WTC11 (cell line): Measurements from ENCODE around the gene SHOC2. TPM values are rescaled to one million over a fixed set of nuclear protein-coding genes. Genes with fewer than 3 reads are reported as not detected.
A peak's percentile ranks its signal among the peaks of the same experiment; 100 is the strongest.

Source experiments
- ATAC-seq: fragments of 200-7000 bp; cut with Tn5 transposase; 2 replicates; pipeline ENCODE4 v1.10.0; 2021; ENCODE audit warnings: mild to moderate bottlenecking, moderate library complexity
- CTCF ChIA-PET: fragments of 300-600 bp; sonication (Branson Sonifier 250); formaldehyde crosslinking; loops from one replicate; lab custom pipeline; 2021; ENCODE audit warnings: antibody characterized with exemption; lab: Charles Lee
- POLR2A ChIA-PET: fragments of 350-600 bp; sonication (Branson Sonifier 250); formaldehyde crosslinking; loops from one replicate; lab custom pipeline; 2021; ENCODE audit warnings: antibody characterized with exemption; lab: Charles Lee
- DNase-seq: peaks from one replicate; pipeline ENCODE4 v3.0.0; 2021; ENCODE audit warnings: low spot score
- H3K27ac Mint-ChIP-seq: 2 replicates; pipeline ENCODE4 v1.8.0; 2021; ENCODE audit warnings: mixed read lengths
- H3K27me3 Mint-ChIP-seq: 2 replicates; pipeline ENCODE4 v1.8.0; 2021; ENCODE audit warnings: low read depth, mild to moderate bottlenecking, moderate library complexity, mixed read lengths
- H3K36me3 Mint-ChIP-seq: 2 replicates; pipeline ENCODE4 v1.8.0; 2021; ENCODE audit warnings: mixed read lengths
- H3K4me1 Mint-ChIP-seq: 2 replicates; pipeline ENCODE4 v1.8.0; 2022; ENCODE audit warnings: mixed read lengths
- H3K4me3 Mint-ChIP-seq: 2 replicates; pipeline ENCODE4 v1.8.0; 2021; ENCODE audit warnings: mild to moderate bottlenecking, moderate library complexity, mixed read lengths
- H3K9me3 Mint-ChIP-seq: 2 replicates; pipeline ENCODE4 v1.8.0; 2021; ENCODE audit warnings: mixed read lengths
- CREM ChIP-seq: sonication (generic); formaldehyde crosslinking; IDR thresholded peaks from 2 replicates; pipeline ENCODE4 v1.8.1; 2022; ENCODE audit warnings: mild to moderate bottlenecking, missing genetic modification reagents, moderate library complexity
- GABPB1 ChIP-seq: sonication (generic); formaldehyde crosslinking; IDR thresholded peaks from 2 replicates; pipeline ENCODE4 v1.8.1; 2023; ENCODE audit warnings: mild to moderate bottlenecking, missing genetic modification reagents
- KAT7 ChIP-seq: sonication (generic); formaldehyde crosslinking; IDR thresholded peaks from 2 replicates; pipeline ENCODE4 v1.8.1; 2023; ENCODE audit warnings: missing genetic modification reagents, mild to moderate bottlenecking, borderline replicate concordance
- RORB ChIP-seq: fragments of 250-450 bp; sonication (Bioruptor Pico); IDR thresholded peaks from 2 replicates; pipeline ENCODE4 v1.9.0; 2021; ENCODE audit warnings: mild to moderate bottlenecking
- SMAD4 ChIP-seq: sonication (generic); formaldehyde crosslinking; IDR thresholded peaks from 2 replicates; pipeline ENCODE4 v1.8.0; 2022; ENCODE audit warnings: mild to moderate bottlenecking, missing genetic modification reagents
- SOX15 ChIP-seq: fragments of 250-450 bp; sonication (Bioruptor Pico); IDR thresholded peaks from 2 replicates; pipeline ENCODE4 v1.9.0; 2021; ENCODE audit warnings: mild to moderate bottlenecking
- TEAD1 ChIP-seq: sonication (generic); formaldehyde crosslinking; IDR thresholded peaks from 2 replicates; pipeline ENCODE4 v1.8.0; 2022; ENCODE audit warnings: mild to moderate bottlenecking, missing genetic modification reagents
- TEAD4 ChIP-seq: sonication (generic); formaldehyde crosslinking; IDR thresholded peaks from 2 replicates; pipeline ENCODE4 v1.8.0; 2022; ENCODE audit warnings: mild to moderate bottlenecking, missing genetic modification reagents
- ZNF219 ChIP-seq: sonication (generic); formaldehyde crosslinking; IDR thresholded peaks from 2 replicates; pipeline ENCODE4 v1.8.0; 2023; ENCODE audit warnings: missing genetic modification reagents, mild to moderate bottlenecking, borderline replicate concordance
- ZNF232 ChIP-seq: sonication (generic); formaldehyde crosslinking; IDR thresholded peaks from 2 replicates; pipeline ENCODE4 v1.8.0; 2022; ENCODE audit warnings: mild to moderate bottlenecking, missing genetic modification reagents
- total RNA-seq: library from RNA; stranded (reverse); gene quantifications from 3 replicates; pipeline ENCODE4 v1.2.3, GENCODE V29; 2021
- TF ChIP-seq, protein P1 (sequence below): sonication (generic); formaldehyde crosslinking; IDR thresholded peaks from 2 replicates; pipeline ENCODE4 v1.8.1; 2023; ENCODE audit warnings: mild to moderate bottlenecking, missing genetic modification reagents
- TF ChIP-seq, protein P2 (sequence below): sonication (generic); formaldehyde crosslinking; conservative IDR thresholded peaks from 2 replicates; pipeline ENCODE4 v1.8.1; 2023; ENCODE audit warnings: mild to moderate bottlenecking, low read depth, missing genetic modification reagents, moderate library complexity
- TF ChIP-seq, protein P3 (sequence below): sonication (generic); formaldehyde crosslinking; IDR thresholded peaks from 2 replicates; pipeline ENCODE4 v1.8.1; 2022; ENCODE audit warnings: mild to moderate bottlenecking, moderate library complexity, missing genetic modification reagents
- TF ChIP-seq, protein P4 (sequence below): sonication (generic); formaldehyde crosslinking; IDR thresholded peaks from 2 replicates; pipeline ENCODE4 v1.8.0; 2022; ENCODE audit warnings: mild to moderate bottlenecking, missing genetic modification reagents
- TF ChIP-seq, protein P5 (sequence below): sonication (generic); formaldehyde crosslinking; IDR thresholded peaks from 2 replicates; pipeline ENCODE4 v1.8.0; 2023; ENCODE audit warnings: missing genetic modification reagents, mild to moderate bottlenecking, borderline replicate concordance
- TF ChIP-seq, protein P6 (sequence below): fragments of 250-450 bp; sonication (Bioruptor Pico); IDR thresholded peaks from 2 replicates; pipeline ENCODE4 v1.9.0; 2021; ENCODE audit warnings: mild to moderate bottlenecking

The SHOC2 gene
- total RNA-seq, 1 experiment from 2014 or later, result 21.6 TPM

DNA sequence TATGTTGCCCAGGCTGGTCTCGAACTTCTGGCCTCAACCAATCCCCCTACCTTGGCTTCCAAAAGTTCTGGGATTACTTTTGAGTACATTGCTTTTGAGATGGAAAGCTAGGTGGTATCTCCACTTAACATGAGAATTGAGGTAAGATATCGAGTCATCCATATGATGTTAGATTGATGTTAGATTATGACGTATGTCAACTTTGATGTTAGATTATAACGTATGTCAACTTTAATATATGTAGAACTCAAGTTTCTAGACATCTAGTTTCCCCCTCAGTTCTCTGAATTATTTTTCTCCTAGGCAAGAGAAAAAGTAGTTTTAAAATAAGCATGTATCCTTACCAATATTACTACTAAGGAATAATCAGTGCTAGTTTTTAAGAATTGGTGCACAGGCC lies 20.0 kb downstream of the SHOC2 start:
- Mint-ChIP-seq H3K4me1 (peaks cover 18% of the 10 kb centered on the region), H3K27ac (no peak overlapping the region), H3K4me3 (no peak overlapping the region), H3K36me3 (peaks cover 7% of the 10 kb centered on the region; the same call in 1 of the 2 replicates), H3K9me3 (peaks cover 6% of the 10 kb centered on the region), H3K27me3 (no peaks in the 10 kb centered on the region)
- ATAC-seq (no peak), DNase-seq (no peak)
- no peak for TF ChIP-seq RORB
- no peak for TF ChIP-seq KAT7
- TF ChIP-seq TEAD4, result no peak
- TF ChIP-seq, protein P1, sequence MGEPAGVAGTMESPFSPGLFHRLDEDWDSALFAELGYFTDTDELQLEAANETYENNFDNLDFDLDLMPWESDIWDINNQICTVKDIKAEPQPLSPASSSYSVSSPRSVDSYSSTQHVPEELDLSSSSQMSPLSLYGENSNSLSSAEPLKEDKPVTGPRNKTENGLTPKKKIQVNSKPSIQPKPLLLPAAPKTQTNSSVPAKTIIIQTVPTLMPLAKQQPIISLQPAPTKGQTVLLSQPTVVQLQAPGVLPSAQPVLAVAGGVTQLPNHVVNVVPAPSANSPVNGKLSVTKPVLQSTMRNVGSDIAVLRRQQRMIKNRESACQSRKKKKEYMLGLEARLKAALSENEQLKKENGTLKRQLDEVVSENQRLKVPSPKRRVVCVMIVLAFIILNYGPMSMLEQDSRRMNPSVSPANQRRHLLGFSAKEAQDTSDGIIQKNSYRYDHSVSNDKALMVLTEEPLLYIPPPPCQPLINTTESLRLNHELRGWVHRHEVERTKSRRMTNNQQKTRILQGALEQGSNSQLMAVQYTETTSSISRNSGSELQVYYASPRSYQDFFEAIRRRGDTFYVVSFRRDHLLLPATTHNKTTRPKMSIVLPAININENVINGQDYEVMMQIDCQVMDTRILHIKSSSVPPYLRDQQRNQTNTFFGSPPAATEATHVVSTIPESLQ, result no peak
- TF ChIP-seq SMAD4 (CRISPR knock-in tag), result no peak
- TF ChIP-seq TEAD1, result no peak
- TF ChIP-seq, protein P2, sequence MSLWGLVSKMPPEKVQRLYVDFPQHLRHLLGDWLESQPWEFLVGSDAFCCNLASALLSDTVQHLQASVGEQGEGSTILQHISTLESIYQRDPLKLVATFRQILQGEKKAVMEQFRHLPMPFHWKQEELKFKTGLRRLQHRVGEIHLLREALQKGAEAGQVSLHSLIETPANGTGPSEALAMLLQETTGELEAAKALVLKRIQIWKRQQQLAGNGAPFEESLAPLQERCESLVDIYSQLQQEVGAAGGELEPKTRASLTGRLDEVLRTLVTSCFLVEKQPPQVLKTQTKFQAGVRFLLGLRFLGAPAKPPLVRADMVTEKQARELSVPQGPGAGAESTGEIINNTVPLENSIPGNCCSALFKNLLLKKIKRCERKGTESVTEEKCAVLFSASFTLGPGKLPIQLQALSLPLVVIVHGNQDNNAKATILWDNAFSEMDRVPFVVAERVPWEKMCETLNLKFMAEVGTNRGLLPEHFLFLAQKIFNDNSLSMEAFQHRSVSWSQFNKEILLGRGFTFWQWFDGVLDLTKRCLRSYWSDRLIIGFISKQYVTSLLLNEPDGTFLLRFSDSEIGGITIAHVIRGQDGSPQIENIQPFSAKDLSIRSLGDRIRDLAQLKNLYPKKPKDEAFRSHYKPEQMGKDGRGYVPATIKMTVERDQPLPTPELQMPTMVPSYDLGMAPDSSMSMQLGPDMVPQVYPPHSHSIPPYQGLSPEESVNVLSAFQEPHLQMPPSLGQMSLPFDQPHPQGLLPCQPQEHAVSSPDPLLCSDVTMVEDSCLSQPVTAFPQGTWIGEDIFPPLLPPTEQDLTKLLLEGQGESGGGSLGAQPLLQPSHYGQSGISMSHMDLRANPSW, result no peak
- TF ChIP-seq, protein P3, sequence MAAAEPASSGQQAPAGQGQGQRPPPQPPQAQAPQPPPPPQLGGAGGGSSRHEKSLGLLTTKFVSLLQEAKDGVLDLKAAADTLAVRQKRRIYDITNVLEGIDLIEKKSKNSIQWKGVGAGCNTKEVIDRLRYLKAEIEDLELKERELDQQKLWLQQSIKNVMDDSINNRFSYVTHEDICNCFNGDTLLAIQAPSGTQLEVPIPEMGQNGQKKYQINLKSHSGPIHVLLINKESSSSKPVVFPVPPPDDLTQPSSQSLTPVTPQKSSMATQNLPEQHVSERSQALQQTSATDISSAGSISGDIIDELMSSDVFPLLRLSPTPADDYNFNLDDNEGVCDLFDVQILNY, result no peak
- ChIA-PET CTCF (no interaction called here), POLR2A (interaction anchor here (0.5 kb wide), 1 partner anchor 1749 kb away, joined by 4 read pairs; no protein-coding TSS in a partner anchor)

DNA sequence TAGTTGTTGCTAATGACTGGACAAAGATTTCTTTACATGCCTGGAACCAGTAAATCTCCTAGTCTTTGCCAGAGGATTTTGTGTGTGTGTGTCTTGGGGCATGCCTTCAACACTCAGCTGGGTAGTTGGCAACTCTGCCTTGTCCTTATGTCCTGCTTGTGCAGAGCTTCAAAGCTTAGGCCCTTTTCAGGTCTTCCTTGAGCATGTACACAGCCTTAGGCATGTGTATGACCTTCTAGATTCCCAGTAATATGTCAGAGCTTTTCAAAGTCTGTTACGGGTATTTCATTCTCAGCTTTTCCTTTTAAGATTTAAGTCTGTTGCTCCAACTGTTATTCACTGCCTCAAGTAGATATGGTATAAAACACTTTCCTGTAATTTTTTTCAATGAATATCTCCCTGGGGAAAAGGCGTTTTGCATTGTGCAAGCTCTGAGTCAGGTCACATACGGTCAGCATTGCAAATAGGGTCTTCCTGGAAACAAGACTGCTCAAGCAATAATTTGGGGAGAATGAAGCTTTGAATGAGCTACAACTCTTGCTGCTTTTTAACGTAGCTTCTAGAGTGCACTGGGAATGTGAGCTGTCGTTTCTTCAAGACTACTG lies 25.5 kb downstream of the SHOC2 start:
- peaks cover 6% of the 10 kb centered on the region; the same call in 1 of the 2 replicates for H3K9me3 Mint-ChIP-seq
- TF ChIP-seq, protein P4, sequence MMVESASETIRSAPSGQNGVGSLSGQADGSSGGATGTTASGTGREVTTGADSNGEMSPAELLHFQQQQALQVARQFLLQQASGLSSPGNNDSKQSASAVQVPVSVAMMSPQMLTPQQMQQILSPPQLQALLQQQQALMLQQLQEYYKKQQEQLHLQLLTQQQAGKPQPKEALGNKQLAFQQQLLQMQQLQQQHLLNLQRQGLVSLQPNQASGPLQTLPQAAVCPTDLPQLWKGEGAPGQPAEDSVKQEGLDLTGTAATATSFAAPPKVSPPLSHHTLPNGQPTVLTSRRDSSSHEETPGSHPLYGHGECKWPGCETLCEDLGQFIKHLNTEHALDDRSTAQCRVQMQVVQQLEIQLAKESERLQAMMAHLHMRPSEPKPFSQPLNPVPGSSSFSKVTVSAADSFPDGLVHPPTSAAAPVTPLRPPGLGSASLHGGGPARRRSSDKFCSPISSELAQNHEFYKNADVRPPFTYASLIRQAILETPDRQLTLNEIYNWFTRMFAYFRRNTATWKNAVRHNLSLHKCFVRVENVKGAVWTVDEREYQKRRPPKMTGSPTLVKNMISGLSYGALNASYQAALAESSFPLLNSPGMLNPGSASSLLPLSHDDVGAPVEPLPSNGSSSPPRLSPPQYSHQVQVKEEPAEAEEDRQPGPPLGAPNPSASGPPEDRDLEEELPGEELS (CRISPR knock-in tag), result no peak
- TF ChIP-seq CREM (CRISPR knock-in tag), result no peak
- TF ChIP-seq ZNF232, result no peak
- no peak for DNase-seq
- peak overlapping the region; percentile 14; the same call in 1 of the 2 replicates for H3K27ac Mint-ChIP-seq
- H3K4me1 Mint-ChIP-seq, result peaks cover 44% of the 10 kb centered on the region
- H3K36me3 Mint-ChIP-seq, result peaks cover 7% of the 10 kb centered on the region; the same call in 1 of the 2 replicates
- H3K27me3 Mint-ChIP-seq, result no peaks in the 10 kb centered on the region
- POLR2A ChIA-PET, result interaction anchor here (0.5 kb wide), 1 partner anchor 35 kb away, joined by 4 read pairs; no protein-coding TSS in a partner anchor
- CTCF ChIA-PET, result interaction anchor here (0.7 to 1.2 kb wide), 2 partner anchors 12 to 93 kb away, joined by 3 read pairs; no protein-coding TSS in a partner anchor
- no peak overlapping the region for H3K4me3 Mint-ChIP-seq
- no peak for ATAC-seq

DNA sequence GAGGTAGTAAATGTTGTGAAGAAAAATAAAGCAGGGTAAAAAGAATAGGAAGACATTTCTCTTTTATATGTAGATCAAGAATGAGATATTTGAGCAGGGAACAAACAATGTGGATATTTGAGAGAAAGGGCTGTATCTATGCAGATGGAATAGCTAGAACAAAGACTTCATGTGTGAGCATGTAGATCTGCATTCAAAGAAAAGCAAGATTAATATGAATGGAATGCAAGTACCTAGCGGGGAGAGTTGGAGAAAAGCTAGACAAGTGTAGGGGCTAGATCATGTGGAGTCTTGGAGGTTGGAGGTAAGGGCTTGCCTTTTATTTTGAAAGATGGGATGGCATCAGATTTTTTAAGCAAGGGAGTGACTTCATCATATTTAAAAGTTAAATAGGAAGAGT lies 27.1 kb downstream of the SHOC2 start:
- POLR2A ChIA-PET, result no interaction called here
- H3K4me3 Mint-ChIP-seq, result no peak overlapping the region
- H3K27me3 Mint-ChIP-seq, result no peaks in the 10 kb centered on the region
- H3K36me3 Mint-ChIP-seq, result peaks cover 7% of the 10 kb centered on the region; the same call in 1 of the 2 replicates
- peaks cover 6% of the 10 kb centered on the region; the same call in 1 of the 2 replicates for H3K9me3 Mint-ChIP-seq
- peaks cover 44% of the 10 kb centered on the region for H3K4me1 Mint-ChIP-seq
- DNase-seq (no peak), ATAC-seq (no peak)
- CTCF ChIA-PET, result no interaction called here
- TF ChIP-seq, protein P5, sequence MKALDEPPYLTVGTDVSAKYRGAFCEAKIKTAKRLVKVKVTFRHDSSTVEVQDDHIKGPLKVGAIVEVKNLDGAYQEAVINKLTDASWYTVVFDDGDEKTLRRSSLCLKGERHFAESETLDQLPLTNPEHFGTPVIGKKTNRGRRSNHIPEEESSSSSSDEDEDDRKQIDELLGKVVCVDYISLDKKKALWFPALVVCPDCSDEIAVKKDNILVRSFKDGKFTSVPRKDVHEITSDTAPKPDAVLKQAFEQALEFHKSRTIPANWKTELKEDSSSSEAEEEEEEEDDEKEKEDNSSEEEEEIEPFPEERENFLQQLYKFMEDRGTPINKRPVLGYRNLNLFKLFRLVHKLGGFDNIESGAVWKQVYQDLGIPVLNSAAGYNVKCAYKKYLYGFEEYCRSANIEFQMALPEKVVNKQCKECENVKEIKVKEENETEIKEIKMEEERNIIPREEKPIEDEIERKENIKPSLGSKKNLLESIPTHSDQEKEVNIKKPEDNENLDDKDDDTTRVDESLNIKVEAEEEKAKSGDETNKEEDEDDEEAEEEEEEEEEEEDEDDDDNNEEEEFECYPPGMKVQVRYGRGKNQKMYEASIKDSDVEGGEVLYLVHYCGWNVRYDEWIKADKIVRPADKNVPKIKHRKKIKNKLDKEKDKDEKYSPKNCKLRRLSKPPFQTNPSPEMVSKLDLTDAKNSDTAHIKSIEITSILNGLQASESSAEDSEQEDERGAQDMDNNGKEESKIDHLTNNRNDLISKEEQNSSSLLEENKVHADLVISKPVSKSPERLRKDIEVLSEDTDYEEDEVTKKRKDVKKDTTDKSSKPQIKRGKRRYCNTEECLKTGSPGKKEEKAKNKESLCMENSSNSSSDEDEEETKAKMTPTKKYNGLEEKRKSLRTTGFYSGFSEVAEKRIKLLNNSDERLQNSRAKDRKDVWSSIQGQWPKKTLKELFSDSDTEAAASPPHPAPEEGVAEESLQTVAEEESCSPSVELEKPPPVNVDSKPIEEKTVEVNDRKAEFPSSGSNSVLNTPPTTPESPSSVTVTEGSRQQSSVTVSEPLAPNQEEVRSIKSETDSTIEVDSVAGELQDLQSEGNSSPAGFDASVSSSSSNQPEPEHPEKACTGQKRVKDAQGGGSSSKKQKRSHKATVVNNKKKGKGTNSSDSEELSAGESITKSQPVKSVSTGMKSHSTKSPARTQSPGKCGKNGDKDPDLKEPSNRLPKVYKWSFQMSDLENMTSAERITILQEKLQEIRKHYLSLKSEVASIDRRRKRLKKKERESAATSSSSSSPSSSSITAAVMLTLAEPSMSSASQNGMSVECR (CRISPR knock-in tag), result no peak
- TF ChIP-seq SOX15 (no peak), GABPB1 (CRISPR knock-in tag) (no peak), ZNF219 (no peak)
- TF ChIP-seq, protein P6, sequence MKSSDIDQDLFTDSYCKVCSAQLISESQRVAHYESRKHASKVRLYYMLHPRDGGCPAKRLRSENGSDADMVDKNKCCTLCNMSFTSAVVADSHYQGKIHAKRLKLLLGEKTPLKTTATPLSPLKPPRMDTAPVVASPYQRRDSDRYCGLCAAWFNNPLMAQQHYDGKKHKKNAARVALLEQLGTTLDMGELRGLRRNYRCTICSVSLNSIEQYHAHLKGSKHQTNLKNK, result no peak
- no peak overlapping the region for H3K27ac Mint-ChIP-seq
